ENCODE data around the gene NTHL1. TPM values are rescaled to one million over a fixed set of nuclear protein-coding genes. Genes with fewer than 3 reads are reported as not detected.
A peak's percentile ranks its signal among the peaks of the same experiment; 100 is the strongest.

Gene NTHL1
- total and polyA plus RNA-seq, 9 of the 15 experiments (the other 6 are each of a cell fraction or from before 2014, with no cell fraction given) = 1.1 to 58.8 (median 17.6) TPM

DNA sequence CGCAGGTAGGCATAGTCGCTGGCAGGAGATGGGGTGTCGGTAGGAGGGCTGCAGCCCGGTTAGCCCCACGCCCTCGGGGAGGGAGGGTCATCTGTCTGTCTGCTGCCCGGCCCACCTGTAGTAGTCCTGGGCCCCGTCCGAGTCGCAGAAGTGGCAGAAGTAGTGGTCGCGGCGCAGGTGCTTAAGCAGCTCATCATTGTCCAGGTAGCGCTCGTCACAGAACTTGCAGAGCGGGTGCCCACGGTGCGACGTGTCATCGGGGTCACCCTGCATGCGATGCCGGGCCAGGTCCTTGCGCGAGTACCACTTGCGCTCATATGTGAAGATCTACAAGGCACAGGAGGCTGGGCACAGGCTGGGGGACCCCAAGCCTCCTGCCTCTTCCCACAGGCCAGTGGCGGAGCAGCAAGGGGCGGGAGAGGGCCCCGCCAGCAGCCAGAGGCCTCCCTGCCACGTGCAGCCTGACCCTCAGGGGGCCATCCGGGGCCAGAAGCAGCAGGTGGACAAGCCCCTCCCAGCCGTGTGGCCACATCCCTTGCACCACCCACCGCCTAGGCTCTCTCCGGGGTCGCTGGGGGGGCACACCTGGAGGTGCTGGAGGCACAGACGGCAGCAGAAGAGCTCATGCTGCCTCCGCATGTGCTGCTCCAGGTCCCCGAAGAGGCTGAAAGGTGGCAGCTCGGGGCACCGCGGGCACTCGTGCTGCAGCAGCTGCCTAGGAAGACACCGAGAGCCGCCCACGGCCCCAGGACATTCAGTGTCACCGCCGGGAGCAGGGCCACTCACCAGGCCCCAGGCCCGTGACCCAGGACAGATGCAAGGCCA, 45.0 kb downstream of the NTHL1 start (continued):
- peak; percentile 71 for TF ChIP-seq POLR2G (IDR thresholded peaks at IDR 0.05; ENCODE audit: low read depth, low read length)
- TF ChIP-seq, protein P1, sequence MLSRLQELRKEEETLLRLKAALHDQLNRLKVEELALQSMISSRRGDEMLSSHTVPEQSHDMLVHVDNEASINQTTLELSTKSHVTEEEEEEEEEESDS (CRISPR knock-in tag; IDR thresholded peaks at IDR 0.05) = no peak
- TF ChIP-seq MEF2D (tag; conservative IDR thresholded peaks at IDR 0.05; ENCODE audit: low read depth) = no peak
- peak; percentile 33 for TF ChIP-seq RBFOX2 (IDR thresholded peaks at IDR 0.05; ENCODE audit: low read depth, low read length)
- no peak for TF ChIP-seq GABPA (tag; conservative IDR thresholded peaks at IDR 0.05; ENCODE audit: low read depth)
- no peak for TF ChIP-seq ZBED1 (IDR thresholded peaks at IDR 0.05)
- TF ChIP-seq ZNF583 (CRISPR knock-in tag; IDR thresholded peaks at IDR 0.05) = no peak
- no peak for TF ChIP-seq DMBX1 (CRISPR knock-in tag; IDR thresholded peaks at IDR 0.05; ENCODE audit: borderline replicate concordance)
- no peak for TF ChIP-seq ZNF224 (CRISPR knock-in tag; IDR thresholded peaks at IDR 0.05)
- peak; percentile 38 for TF ChIP-seq FIP1L1 (IDR thresholded peaks at IDR 0.05; ENCODE audit: low read depth, low read length, poor library complexity, severe bottlenecking)
- TF ChIP-seq XRCC4 (IDR thresholded peaks at IDR 0.05; ENCODE audit: extremely low read depth, insufficient read depth, insufficient read length) = no peak
- no peak for TF ChIP-seq ZC3H4 (CRISPR knock-in tag; IDR thresholded peaks at IDR 0.05; ENCODE audit: borderline replicate concordance)
- no peak for TF ChIP-seq HLTF (IDR thresholded peaks at IDR 0.05)
- TF ChIP-seq ZSCAN32 (CRISPR knock-in tag; IDR thresholded peaks at IDR 0.05) = no peak
- TF ChIP-seq L3MBTL2 (IDR thresholded peaks at IDR 0.05) = no peak

All from K562 (cell line).